Activated CD4-positive, alpha-beta memory T cell treated with anti-CD3 and anti-CD28 coated beads for 36 hours (primary cell): Measurements from ENCODE around the gene PUS1. TPM values are rescaled to one million over a fixed set of nuclear protein-coding genes. Genes with fewer than 3 reads are reported as not detected.
"Not testable (repeated sequence)": the region's sequence is repeated elsewhere in the genome, so short reads cannot be mapped to it uniquely, and the experiment has no call there.

Experiments
- CTCF ChIA-PET: fragments of 350-600 bp; sonication (Branson Sonifier 250); formaldehyde crosslinking; loops from one replicate; lab custom pipeline; 2021; ENCODE audit warnings: antibody characterized with exemption, inconsistent platforms; lab: Charles Lee
- POLR2A ChIA-PET: fragments of 350-600 bp; sonication (Branson Sonifier 250); formaldehyde crosslinking; loops from one replicate; lab custom pipeline; 2021; ENCODE audit warnings: antibody characterized with exemption; lab: Charles Lee
- DNase-seq: peaks from one replicate; pipeline ENCODE4 v3.0.0-alpha.2; 2020
- H3K27ac Mint-ChIP-seq: one replicate; pipeline ENCODE4 v1.8.0; 2021; ENCODE audit warnings: mixed read lengths
- H3K27me3 Mint-ChIP-seq: one replicate; pipeline ENCODE4 v1.8.0; 2021; ENCODE audit warnings: mixed read lengths
- H3K36me3 Mint-ChIP-seq: one replicate; pipeline ENCODE4 v1.8.0; 2021; ENCODE audit warnings: mixed read lengths
- H3K4me1 Mint-ChIP-seq: one replicate; pipeline ENCODE4 v1.8.0; 2021; ENCODE audit warnings: low read depth, mixed read lengths
- H3K4me3 Mint-ChIP-seq: one replicate; pipeline ENCODE4 v1.8.0; 2021; ENCODE audit warnings: mild to moderate bottlenecking, mixed read lengths
- H3K9me3 Mint-ChIP-seq: one replicate; pipeline ENCODE4 v1.8.0; 2021; ENCODE audit warnings: mixed read lengths
- intact Hi-C: fragments of 100-400 bp; cut with micrococcal nuclease; formaldehyde crosslinking; loops from one replicate; pipeline ENCODE4 v1.15.1; 2023
- total RNA-seq, 2 experiments: library from RNA; stranded (reverse); gene quantifications; one replicate each; pipeline ENCODE4 v1.2.3, GENCODE V29; 2021

The PUS1 gene
- total RNA-seq, 2 experiments from 2014 or later, result 48.6 to 53.9 TPM

DNA sequence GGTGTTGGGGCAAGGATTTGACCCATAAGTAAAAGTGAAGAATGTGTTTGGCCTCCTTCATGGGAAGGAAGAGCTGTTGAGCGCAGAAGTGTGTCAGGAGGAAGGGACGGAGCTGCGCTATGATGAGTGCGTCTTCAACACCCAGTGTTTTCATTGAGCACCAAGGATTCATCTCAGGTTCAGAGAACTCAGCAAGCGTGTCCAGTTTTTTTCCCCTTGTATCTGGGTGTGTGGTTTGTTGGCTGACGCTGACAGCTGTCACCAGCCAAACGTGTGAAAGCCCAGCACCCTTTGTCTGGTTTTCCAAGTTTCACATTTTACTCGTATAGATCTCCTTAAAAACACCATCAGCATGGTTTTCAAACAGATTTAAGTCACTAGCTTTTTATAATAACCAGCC is 33.0 kb downstream of the PUS1 start:
- peak overlapping the region; percentile 9 for H3K27ac Mint-ChIP-seq
- no peak for DNase-seq
- no peaks in the 10 kb centered on the region for H3K9me3 Mint-ChIP-seq
- H3K27me3 Mint-ChIP-seq, result no peaks in the 10 kb centered on the region
- intact Hi-C loops, result no loop called here
- peaks cover 50% of the 10 kb centered on the region for H3K4me1 Mint-ChIP-seq
- CTCF ChIA-PET, result no interaction called here
- H3K4me3 Mint-ChIP-seq, result no peak overlapping the region
- peaks cover 13% of the 10 kb centered on the region for H3K36me3 Mint-ChIP-seq
- POLR2A ChIA-PET, result no interaction called here

DNA sequence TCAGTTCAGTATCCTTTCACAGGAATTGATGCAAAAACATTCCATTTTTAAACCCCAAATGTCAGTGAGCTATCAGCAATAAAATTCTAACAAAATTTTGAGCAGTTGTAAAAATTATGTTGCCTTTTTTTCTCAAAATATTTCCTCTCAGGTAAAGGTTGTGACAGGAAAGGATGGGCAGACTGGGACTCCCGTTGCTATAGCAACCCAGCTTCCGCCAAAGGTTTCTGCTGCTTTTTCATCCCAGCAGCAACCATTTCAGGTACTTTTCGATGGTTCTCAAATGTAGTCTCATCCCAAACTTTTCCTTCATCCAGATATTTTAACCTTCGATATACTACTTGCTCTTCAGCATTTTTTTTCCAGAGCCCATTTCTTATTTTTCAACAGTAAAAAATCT is 34.3 kb downstream of the PUS1 start:
- H3K4me1 Mint-ChIP-seq, result peaks cover 51% of the 10 kb centered on the region
- no peak for DNase-seq
- ChIA-PET CTCF (interaction anchor here (0.9 to 1.0 kb wide), 2 partner anchors 10 to 41 kb away, joined by 3 read pairs; no protein-coding TSS in a partner anchor), POLR2A (no interaction called here)
- no peak overlapping the region for H3K4me3 Mint-ChIP-seq
- no peaks in the 10 kb centered on the region for H3K27me3 Mint-ChIP-seq
- peak overlapping the region; percentile 70 for H3K27ac Mint-ChIP-seq
- peaks cover 13% of the 10 kb centered on the region for H3K36me3 Mint-ChIP-seq
- intact Hi-C loops, result no loop called here
- no peaks in the 10 kb centered on the region for H3K9me3 Mint-ChIP-seq

DNA sequence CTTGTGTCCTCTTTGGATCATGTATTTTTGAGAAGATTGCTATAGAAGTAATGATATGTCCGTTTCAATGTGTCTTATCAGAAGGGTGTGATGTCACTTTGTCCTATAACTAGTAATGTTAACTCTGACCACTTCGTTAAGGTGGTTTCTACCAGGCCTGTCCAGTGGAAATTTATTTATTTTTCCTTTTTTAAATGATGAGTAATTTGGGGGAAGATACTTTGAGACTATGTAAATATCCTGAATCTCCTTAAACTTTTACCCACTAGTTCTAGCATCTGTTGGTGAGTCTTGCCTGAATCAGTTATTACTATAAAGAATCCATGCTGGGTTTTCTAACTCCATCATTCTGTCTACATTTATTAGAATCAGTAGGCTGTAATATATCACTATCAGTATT is 36.0 kb downstream of the PUS1 start:
- Mint-ChIP-seq H3K4me3 (no peak overlapping the region), H3K36me3 (peaks cover 13% of the 10 kb centered on the region), H3K27me3 (no peaks in the 10 kb centered on the region), H3K4me1 (peaks cover 38% of the 10 kb centered on the region), H3K27ac (no peak overlapping the region), H3K9me3 (no peaks in the 10 kb centered on the region)
- intact Hi-C loops, result no loop called here
- no peak for DNase-seq
- POLR2A ChIA-PET, result no interaction called here
- CTCF ChIA-PET, result no interaction called here

DNA sequence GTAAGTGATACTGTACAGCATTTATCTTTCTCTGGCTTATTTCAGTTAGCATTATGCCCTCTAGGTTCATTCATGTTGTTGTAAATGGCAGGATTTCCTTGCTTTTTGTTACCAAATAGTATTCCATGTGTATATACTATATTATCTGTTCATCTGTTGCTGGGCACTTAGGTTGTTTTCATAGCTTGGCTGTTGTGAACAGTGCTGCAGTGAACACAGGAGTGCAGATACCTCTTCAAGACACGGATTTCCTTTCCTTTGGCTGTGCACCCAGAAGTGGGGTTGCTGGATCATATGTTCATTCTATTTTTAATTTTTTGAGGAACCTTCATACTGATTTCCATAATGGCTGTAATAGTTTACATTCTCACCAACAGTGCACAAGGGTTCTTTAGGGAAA is 42.1 kb downstream of the PUS1 start:
- ChIA-PET CTCF (no interaction called here), POLR2A (no interaction called here)
- intact Hi-C loops, result no loop called here
- H3K9me3 Mint-ChIP-seq, result no peaks in the 10 kb centered on the region
- H3K36me3 Mint-ChIP-seq, result peaks cover 4% of the 10 kb centered on the region
- peaks cover 19% of the 10 kb centered on the region for H3K4me1 Mint-ChIP-seq
- no peak overlapping the region for H3K27ac Mint-ChIP-seq
- H3K4me3 Mint-ChIP-seq, result no peak overlapping the region
- DNase-seq, result no peak
- H3K27me3 Mint-ChIP-seq, result no peaks in the 10 kb centered on the region

DNA sequence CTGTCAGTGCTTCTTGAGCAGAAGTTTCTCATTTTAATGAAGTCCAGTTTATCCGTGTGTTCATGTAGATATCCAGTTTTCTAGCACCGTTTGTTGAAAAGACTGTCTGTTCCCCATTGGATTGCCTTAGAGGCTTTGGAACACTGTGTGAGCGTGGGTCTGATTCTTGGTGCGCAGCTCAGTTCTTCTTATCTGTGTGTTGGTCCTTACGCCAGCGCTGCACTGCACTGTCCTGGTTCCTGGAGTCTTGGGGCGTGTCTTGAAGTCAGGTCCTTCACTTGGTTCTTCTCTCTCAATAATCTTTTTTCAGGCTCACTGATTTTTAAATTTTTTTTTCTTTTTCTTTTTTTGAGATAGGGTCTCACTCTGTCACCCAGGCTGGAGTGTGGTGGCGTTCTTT is 46.2 kb downstream of the PUS1 start:
- ChIA-PET POLR2A (no interaction called here), CTCF (no interaction called here)
- Mint-ChIP-seq H3K27me3 (no peaks in the 10 kb centered on the region), H3K27ac (no peak overlapping the region), H3K9me3 (no peaks in the 10 kb centered on the region), H3K36me3 (peaks cover 10% of the 10 kb centered on the region), H3K4me3 (no peak overlapping the region), H3K4me1 (peaks cover 18% of the 10 kb centered on the region)
- DNase-seq, result no peak
- intact Hi-C loops, result no loop called here

DNA sequence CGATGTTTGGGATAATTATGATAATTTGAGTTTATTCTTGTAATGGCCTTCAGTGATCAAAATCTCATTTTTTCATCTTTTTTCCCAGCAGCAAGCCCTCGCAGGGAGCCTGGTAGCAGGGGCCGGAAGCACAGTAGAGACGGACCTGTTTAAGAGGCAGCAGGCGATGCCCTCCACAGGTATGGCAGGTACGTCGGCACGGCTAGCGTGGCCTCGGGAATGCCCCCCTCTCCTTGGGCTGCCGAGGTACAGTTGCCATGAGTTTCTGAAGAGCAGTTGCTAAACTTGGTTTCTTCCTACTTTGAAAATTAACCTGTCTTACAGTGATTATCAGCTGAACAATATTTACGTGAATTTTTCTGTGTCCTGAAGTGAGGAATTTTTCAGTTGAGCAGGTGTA is 50.5 kb downstream of the PUS1 start:
- peaks cover 11% of the 10 kb centered on the region for H3K4me1 Mint-ChIP-seq
- H3K36me3 Mint-ChIP-seq, result peaks cover 22% of the 10 kb centered on the region
- ChIA-PET CTCF (no interaction called here), POLR2A (no interaction called here)
- no peak overlapping the region for H3K4me3 Mint-ChIP-seq
- no peaks in the 10 kb centered on the region for H3K27me3 Mint-ChIP-seq
- H3K9me3 Mint-ChIP-seq, result no peaks in the 10 kb centered on the region
- H3K27ac Mint-ChIP-seq, result no peak overlapping the region
- intact Hi-C loops, result no loop called here
- DNase-seq, result no peak

DNA sequence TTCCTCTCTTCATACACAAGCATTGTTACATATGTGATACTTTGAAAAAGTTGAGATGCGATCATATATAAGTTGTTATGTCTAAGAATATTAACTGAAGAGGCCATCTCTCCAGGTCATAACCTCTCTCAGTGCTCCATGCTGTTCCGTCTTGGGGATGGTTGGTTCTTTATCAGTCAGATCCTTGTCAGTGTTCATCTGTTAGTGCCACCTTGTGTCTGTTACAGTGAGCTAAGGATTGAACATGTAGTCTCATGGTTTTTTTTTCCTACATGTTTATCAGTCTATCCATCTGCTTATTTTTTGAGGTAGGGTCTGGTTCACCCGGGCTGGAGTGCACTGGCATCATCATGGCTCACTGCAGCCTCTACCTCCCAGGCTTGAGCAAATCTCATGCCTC is 51.2 kb downstream of the PUS1 start:
- H3K4me3 Mint-ChIP-seq, result no peak overlapping the region
- no peak overlapping the region for H3K27ac Mint-ChIP-seq
- H3K27me3 Mint-ChIP-seq, result no peaks in the 10 kb centered on the region
- CTCF ChIA-PET, result no interaction called here
- H3K36me3 Mint-ChIP-seq, result peaks cover 23% of the 10 kb centered on the region
- peaks cover 11% of the 10 kb centered on the region for H3K4me1 Mint-ChIP-seq
- POLR2A ChIA-PET, result no interaction called here
- no peaks in the 10 kb centered on the region for H3K9me3 Mint-ChIP-seq
- intact Hi-C loops, result no loop called here
- no peak for DNase-seq

DNA sequence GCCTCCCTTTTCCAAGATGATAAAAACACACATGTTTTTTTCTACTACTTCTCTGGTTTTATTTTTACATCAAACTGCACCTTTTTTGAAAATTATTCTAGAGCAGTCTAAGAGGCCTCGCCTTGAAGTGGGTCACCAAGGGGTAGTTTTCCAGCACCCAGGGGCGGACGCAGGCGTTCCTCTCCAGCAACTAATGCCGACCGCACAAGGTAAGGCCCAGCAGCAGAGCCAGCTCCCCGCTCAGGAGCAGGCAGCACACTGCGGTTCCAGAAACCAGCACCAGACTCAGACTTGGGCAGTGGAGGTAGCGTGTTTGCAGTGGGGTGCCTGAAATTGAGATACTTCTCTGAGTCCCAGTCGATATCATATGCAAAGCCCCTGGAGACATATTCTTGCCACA is 52.3 kb downstream of the PUS1 start:
- intact Hi-C loops, result no loop called here
- peaks cover 8% of the 10 kb centered on the region for H3K4me1 Mint-ChIP-seq
- H3K9me3 Mint-ChIP-seq, result no peaks in the 10 kb centered on the region
- no peaks in the 10 kb centered on the region for H3K27me3 Mint-ChIP-seq
- ChIA-PET CTCF (no interaction called here), POLR2A (no interaction called here)
- peaks cover 23% of the 10 kb centered on the region for H3K36me3 Mint-ChIP-seq
- no peak for DNase-seq
- H3K27ac Mint-ChIP-seq, result no peak overlapping the region
- H3K4me3 Mint-ChIP-seq, result no peak overlapping the region

DNA sequence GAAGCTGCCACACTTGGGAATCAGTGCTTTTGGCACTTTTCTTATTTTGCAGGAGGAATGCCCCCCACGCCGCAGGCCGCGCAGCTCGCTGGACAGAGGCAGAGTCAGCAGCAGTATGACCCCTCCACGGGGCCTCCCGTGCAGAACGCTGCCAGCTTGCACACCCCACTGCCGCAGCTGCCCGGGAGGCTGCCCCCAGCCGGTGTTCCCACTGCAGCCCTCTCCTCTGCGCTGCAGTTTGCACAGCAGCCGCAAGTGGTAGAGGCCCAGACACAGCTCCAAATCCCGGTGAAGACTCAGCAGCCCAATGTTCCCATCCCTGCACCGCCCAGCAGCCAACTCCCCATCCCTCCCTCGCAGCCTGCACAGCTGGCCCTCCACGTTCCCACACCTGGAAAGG is 53.0 kb downstream of the PUS1 start:
- Mint-ChIP-seq H3K4me1 (peaks cover 4% of the 10 kb centered on the region), H3K9me3 (no peaks in the 10 kb centered on the region), H3K27me3 (no peaks in the 10 kb centered on the region), H3K4me3 (no peak overlapping the region), H3K27ac (no peak overlapping the region), H3K36me3 (peaks cover 30% of the 10 kb centered on the region)
- no peak for DNase-seq
- CTCF ChIA-PET, result no interaction called here
- intact Hi-C loops, result no loop called here
- POLR2A ChIA-PET, result no interaction called here

DNA sequence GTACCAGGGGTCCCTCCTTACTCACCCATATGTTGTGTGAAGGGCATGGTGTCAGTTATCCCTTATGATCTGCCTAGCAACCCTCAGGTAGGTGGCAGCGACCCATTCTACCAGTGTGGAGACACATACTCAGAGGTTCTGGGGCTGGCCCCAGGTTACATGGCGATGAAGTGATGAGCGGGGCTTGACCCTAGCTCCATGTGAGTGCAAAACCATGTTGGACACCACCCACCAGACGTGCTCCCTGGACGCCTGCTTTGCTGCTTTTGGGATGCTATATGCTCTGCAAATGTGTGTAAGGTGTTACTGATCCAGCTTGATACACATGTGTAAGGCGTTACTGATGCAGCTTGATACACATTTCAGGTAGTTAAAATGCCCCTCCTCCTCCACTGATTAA is 54.0 kb downstream of the PUS1 start:
- CTCF ChIA-PET, result no interaction called here

DNA sequence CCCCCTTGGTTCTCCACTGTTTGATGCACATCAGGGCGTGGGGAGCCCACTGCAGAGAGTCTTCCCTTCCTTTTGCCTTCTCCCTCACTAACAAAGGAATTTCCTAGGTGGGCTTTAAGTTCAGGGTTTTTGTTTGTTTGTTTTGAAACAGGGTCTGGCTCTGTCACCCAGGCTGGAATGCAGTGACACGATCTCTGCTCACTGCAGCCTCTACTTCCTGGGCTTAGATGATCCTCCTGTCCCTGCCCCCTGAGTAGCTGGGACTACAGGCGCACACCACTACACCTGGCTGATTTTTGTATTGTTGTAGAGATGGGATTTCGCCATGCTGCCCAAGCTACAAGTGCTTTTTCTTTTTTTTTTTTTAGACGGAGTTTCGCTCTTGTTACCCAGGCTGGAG is 54.5 kb downstream of the PUS1 start:
- no peaks in the 10 kb centered on the region for H3K27me3 Mint-ChIP-seq
- no peaks in the 10 kb centered on the region for H3K9me3 Mint-ChIP-seq
- ChIA-PET CTCF (no interaction called here), POLR2A (no interaction called here)
- H3K36me3 Mint-ChIP-seq, result peaks cover 34% of the 10 kb centered on the region
- intact Hi-C loops, result no loop called here
- H3K4me3 Mint-ChIP-seq, result no peak overlapping the region
- DNase-seq, result no peak
- no peak overlapping the region for H3K27ac Mint-ChIP-seq
- no peaks in the 10 kb centered on the region for H3K4me1 Mint-ChIP-seq

More for the DNA sequence above, 54.0 kb downstream of the PUS1 start:
- no peak overlapping the region for H3K27ac Mint-ChIP-seq
- H3K4me3 Mint-ChIP-seq, result no peak overlapping the region
- POLR2A ChIA-PET, result no interaction called here
- no peaks in the 10 kb centered on the region for H3K27me3 Mint-ChIP-seq
- intact Hi-C loops, result no loop called here
- no peaks in the 10 kb centered on the region for H3K9me3 Mint-ChIP-seq
- peaks cover 34% of the 10 kb centered on the region for H3K36me3 Mint-ChIP-seq
- no peaks in the 10 kb centered on the region for H3K4me1 Mint-ChIP-seq
- no peak for DNase-seq

DNA sequence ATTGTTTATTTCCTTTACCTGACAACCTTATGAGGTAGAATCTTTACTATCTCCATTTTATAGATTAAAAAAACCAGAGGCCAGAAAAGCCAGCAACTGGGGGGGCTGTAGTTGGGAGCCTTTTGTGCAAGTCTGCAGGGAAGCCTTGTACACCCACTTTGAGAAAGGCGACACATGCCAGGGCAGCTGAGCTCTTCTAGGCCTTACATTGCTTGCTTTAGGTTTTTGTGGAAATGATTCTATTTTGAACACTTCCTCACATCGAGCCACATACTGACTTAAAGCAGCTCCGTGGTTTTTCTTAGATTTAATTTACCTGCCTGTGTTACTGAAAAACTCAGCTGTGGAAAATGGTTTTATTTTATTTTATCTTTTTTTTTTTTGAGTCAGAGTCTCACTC is 55.3 kb downstream of the PUS1 start:
- CTCF ChIA-PET, result no interaction called here

DNA sequence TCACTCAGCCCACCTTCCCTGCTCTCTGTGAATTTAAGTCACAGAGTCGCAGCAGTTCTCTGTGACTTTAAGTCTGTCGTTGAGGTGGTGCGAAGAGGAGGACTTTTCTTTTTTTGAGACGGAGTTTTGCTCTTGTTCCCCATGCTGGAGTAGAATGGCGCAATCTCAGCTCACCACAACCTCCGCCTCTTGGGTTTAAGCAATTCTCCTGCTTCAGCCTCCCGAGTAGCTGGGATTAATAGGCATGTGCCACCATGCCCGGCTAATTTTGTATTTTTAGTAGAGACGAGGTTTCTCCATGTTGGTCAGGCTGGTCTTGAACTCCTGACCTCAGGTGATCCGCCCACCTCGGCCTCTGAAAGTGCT is 56.4 kb downstream of the PUS1 start:
- H3K9me3 Mint-ChIP-seq, POLR2A ChIA-PET: not testable (repeated sequence)

More for the DNA sequence above, 55.3 kb downstream of the PUS1 start:
- POLR2A ChIA-PET, result no interaction called here
- Mint-ChIP-seq H3K9me3 (no peaks in the 10 kb centered on the region), H3K4me3 (no peak overlapping the region), H3K4me1 (no peaks in the 10 kb centered on the region), H3K27me3 (no peaks in the 10 kb centered on the region), H3K36me3 (peaks cover 38% of the 10 kb centered on the region), H3K27ac (no peak overlapping the region)
- intact Hi-C loops, result no loop called here
- DNase-seq, result no peak

More for the DNA sequence above, 56.4 kb downstream of the PUS1 start:
- H3K4me1 Mint-ChIP-seq, H3K27ac Mint-ChIP-seq, DNase-seq, H3K27me3 Mint-ChIP-seq, CTCF ChIA-PET, H3K4me3 Mint-ChIP-seq, intact Hi-C loops: not testable (repeated sequence)
- peaks cover 38% of the 10 kb centered on the region for H3K36me3 Mint-ChIP-seq
